Neural crest cell (in vitro differentiated cells): Measurements from ENCODE around the gene CNTN1. TPM values are rescaled to one million over a fixed set of nuclear protein-coding genes. Genes with fewer than 3 reads are reported as not detected.
"Not testable (repeated sequence)": the region's sequence is repeated elsewhere in the genome, so short reads cannot be mapped to it uniquely, and the experiment has no call there.

Source experiments
- DNase-seq: peaks from one replicate; pipeline ENCODE4 v3.0.0; 2021; ENCODE audit warnings: low read depth, mixed read lengths, low spot score
- H3K27ac Mint-ChIP-seq: one replicate; pipeline ENCODE4 v1.8.0; 2021; ENCODE audit warnings: mild to moderate bottlenecking, mixed read lengths; ENCODE audit not compliant: unreplicated experiment
- H3K27me3 Mint-ChIP-seq: 2 replicates; pipeline ENCODE4 v1.8.0; 2021; ENCODE audit warnings: low read depth, mild to moderate bottlenecking, mixed read lengths
- H3K36me3 Mint-ChIP-seq: 2 replicates; pipeline ENCODE4 v1.8.0; 2021; ENCODE audit warnings: low read depth, mild to moderate bottlenecking, mixed read lengths
- H3K4me1 Mint-ChIP-seq: 2 replicates; pipeline ENCODE4 v1.8.0; 2021; ENCODE audit warnings: mixed read lengths
- H3K4me3 Mint-ChIP-seq: one replicate; pipeline ENCODE4 v1.8.0; 2021; ENCODE audit warnings: mild to moderate bottlenecking, mixed read lengths
- H3K9me3 Mint-ChIP-seq: 2 replicates; pipeline ENCODE4 v1.8.0; 2021; ENCODE audit warnings: mixed read lengths
- CTCF ChIP-seq: fragments of 200-600 bp; sonication (generic); conservative IDR thresholded peaks from 2 replicates; pipeline ENCODE4 v1.5.0; 2021; ENCODE audit warnings: antibody characterized with exemption, mild to moderate bottlenecking
- total RNA-seq: library from RNA; stranded (reverse); gene quantifications from 2 replicates; pipeline ENCODE4 v1.2.1, GENCODE V29; 2021

Gene CNTN1
- total RNA-seq, 1 donor from 2014 or later: 1.0 TPM

DNA sequence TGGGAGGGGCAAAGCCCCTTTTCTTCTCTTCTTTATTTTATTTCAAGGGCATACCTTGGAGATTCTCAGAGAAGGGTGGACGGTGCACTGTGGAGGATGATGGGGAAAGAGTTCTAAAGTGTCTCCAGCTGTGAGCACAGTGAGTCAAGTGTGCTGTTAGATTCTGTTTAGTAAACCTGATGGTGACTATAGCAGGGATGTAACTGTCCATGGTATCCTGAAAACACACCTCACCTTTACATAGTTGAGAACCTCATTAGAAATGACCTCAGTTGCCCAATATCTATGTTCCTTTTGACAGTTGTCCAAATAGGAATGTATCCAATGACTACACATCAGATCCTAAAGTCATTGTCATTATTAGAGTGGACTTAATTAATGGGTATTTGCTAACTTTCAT lies 38.0 kb downstream of the CNTN1 start:
- H3K27ac Mint-ChIP-seq: no peak overlapping the region
- H3K4me1 Mint-ChIP-seq: peaks cover 11% of the 10 kb centered on the region
- H3K36me3 Mint-ChIP-seq: no peaks in the 10 kb centered on the region
- H3K27me3 Mint-ChIP-seq: no peaks in the 10 kb centered on the region
- no peak for DNase-seq
- H3K9me3 Mint-ChIP-seq: no peaks in the 10 kb centered on the region
- no peak overlapping the region for H3K4me3 Mint-ChIP-seq
- no peak for TF ChIP-seq CTCF

- Mint-ChIP-seq H3K4me3 (no peak overlapping the region), H3K36me3 (no peaks in the 10 kb centered on the region), H3K9me3 (no peaks in the 10 kb centered on the region), H3K4me1 (peaks cover 7% of the 10 kb centered on the region), H3K27me3 (no peaks in the 10 kb centered on the region), H3K27ac (no peak overlapping the region)
- DNase-seq: no peak
- no peak for TF ChIP-seq CTCF
Measured at GRCh38 chr12:40733871-40734270, 41.6 kb downstream of the CNTN1 start.

GRCh38 chr12:40734276-40734675 lies 42.0 kb downstream of the CNTN1 start:
- Mint-ChIP-seq H3K4me3 (no peak overlapping the region), H3K9me3 (no peaks in the 10 kb centered on the region), H3K4me1 (peaks cover 7% of the 10 kb centered on the region), H3K27me3 (no peaks in the 10 kb centered on the region), H3K27ac (no peak overlapping the region), H3K36me3 (no peaks in the 10 kb centered on the region)
- TF ChIP-seq CTCF: no peak
- DNase-seq: no peak

- DNase-seq: no peak
- TF ChIP-seq CTCF: no peak
- Mint-ChIP-seq H3K4me1 (peaks cover 7% of the 10 kb centered on the region), H3K27ac (no peak overlapping the region), H3K4me3 (no peak overlapping the region), H3K27me3 (no peaks in the 10 kb centered on the region), H3K9me3 (peaks cover under 1% of the 10 kb centered on the region), H3K36me3 (no peaks in the 10 kb centered on the region)
Measured at GRCh38 chr12:40735551-40736230, 43.5 kb downstream of the CNTN1 start.

- not testable (repeated sequence) for H3K4me3 Mint-ChIP-seq, H3K27me3 Mint-ChIP-seq, H3K27ac Mint-ChIP-seq
Measured at GRCh38 chr12:40737416-40737815, 45.2 kb downstream of the CNTN1 start.

GRCh38 chr12:40738856-40739255 lies 46.6 kb downstream of the CNTN1 start:
- no peak for DNase-seq
- Mint-ChIP-seq H3K9me3 (peaks cover 8% of the 10 kb centered on the region), H3K4me1 (peaks cover 4% of the 10 kb centered on the region), H3K4me3 (no peak overlapping the region), H3K27me3 (no peaks in the 10 kb centered on the region), H3K27ac (no peak overlapping the region), H3K36me3 (no peaks in the 10 kb centered on the region)
- no peak for TF ChIP-seq CTCF

More at GRCh38 chr12:40737416-40737815, 45.2 kb downstream of the CNTN1 start:
- H3K36me3 Mint-ChIP-seq, H3K9me3 Mint-ChIP-seq, DNase-seq, H3K4me1 Mint-ChIP-seq: not testable (repeated sequence)
